ENCODE measurements around the gene RNPEPL1. TPM values are rescaled to one million over a fixed set of nuclear protein-coding genes. Genes with fewer than 3 reads are reported as not detected.

The RNPEPL1 gene
- total RNA-seq, 3 donors from 2014 or later: 22.4 to 57.9 (median 42.3) TPM

GRCh38 chr2:240624011-240624949 is 56.0 kb downstream of the RNPEPL1 start:
- intact Hi-C loops (cut with DNase I; ENCODE audit: low total_unique reads): no loop called here
- H3K9me3 ChIP-seq: no peaks in the 10 kb centered on the region
- H3K36me3 ChIP-seq: no peaks in the 10 kb centered on the region
- no peaks in the 10 kb centered on the region for H3K27me3 ChIP-seq
- peak in 1 of 2 donors; percentile 42 for DNase-seq (ENCODE audit: low spot score in 2 of 2)
- H3K4me1 ChIP-seq: no peaks in the 10 kb centered on the region
- no peak overlapping the region for H3K27ac ChIP-seq
- TF ChIP-seq, protein P1, sequence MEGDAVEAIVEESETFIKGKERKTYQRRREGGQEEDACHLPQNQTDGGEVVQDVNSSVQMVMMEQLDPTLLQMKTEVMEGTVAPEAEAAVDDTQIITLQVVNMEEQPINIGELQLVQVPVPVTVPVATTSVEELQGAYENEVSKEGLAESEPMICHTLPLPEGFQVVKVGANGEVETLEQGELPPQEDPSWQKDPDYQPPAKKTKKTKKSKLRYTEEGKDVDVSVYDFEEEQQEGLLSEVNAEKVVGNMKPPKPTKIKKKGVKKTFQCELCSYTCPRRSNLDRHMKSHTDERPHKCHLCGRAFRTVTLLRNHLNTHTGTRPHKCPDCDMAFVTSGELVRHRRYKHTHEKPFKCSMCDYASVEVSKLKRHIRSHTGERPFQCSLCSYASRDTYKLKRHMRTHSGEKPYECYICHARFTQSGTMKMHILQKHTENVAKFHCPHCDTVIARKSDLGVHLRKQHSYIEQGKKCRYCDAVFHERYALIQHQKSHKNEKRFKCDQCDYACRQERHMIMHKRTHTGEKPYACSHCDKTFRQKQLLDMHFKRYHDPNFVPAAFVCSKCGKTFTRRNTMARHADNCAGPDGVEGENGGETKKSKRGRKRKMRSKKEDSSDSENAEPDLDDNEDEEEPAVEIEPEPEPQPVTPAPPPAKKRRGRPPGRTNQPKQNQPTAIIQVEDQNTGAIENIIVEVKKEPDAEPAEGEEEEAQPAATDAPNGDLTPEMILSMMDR (IDR thresholded peaks at IDR 0.05): no peak
- no peak for TF ChIP-seq POLR2AphosphoS5 (IDR thresholded peaks at IDR 0.05)
- TF ChIP-seq POLR2A (IDR thresholded peaks at IDR 0.05): no peak
- H3K4me3 ChIP-seq: no peak overlapping the region

- Histone ChIP-seq H3K36me3 (no peaks in the 10 kb centered on the region), H3K27me3 (no peaks in the 10 kb centered on the region), H3K4me1 (no peaks in the 10 kb centered on the region), H3K4me3 (no peak within 1 kb of the TSS), H3K9me3 (no peaks in the 10 kb centered on the region), H3K27ac (no peak within 1 kb of the TSS)
- TF ChIP-seq POLR2AphosphoS5 (IDR thresholded peaks at IDR 0.05) (no peak), POLR2A (IDR thresholded peaks at IDR 0.05) (no peak)
- TF ChIP-seq, protein P1 (IDR thresholded peaks at IDR 0.05): no peak
- DNase-seq (ENCODE audit: low spot score in 2 of 2): peak in 1 of 2 donors; percentile 49
- intact Hi-C loops (cut with DNase I; ENCODE audit: low total_unique reads): no loop called here
Measured at GRCh38 chr2:240624950-240625621, 56.8 kb downstream of the RNPEPL1 start, which contains the start of gene GPR35. Gene GPR35 (plus strand): TSS chr2:240625480. CDS start chr2:240629953, 4,473 bp downstream.

GRCh38 chr2:240626531-240627300 is 58.4 kb downstream of the RNPEPL1 start:
- no peaks in the 10 kb centered on the region for H3K9me3 ChIP-seq
- no peak overlapping the region for H3K4me3 ChIP-seq
- H3K36me3 ChIP-seq: no peaks in the 10 kb centered on the region
- TF ChIP-seq, protein P1 (IDR thresholded peaks at IDR 0.05): no peak
- no peak for TF ChIP-seq POLR2AphosphoS5 (IDR thresholded peaks at IDR 0.05)
- no peak for TF ChIP-seq POLR2A (IDR thresholded peaks at IDR 0.05)
- no peak overlapping the region for H3K27ac ChIP-seq
- DNase-seq (ENCODE audit: low spot score in 2 of 2): peak in 1 of 2 donors; percentile 43
- intact Hi-C loops (cut with DNase I; ENCODE audit: low total_unique reads): no loop called here
- no peaks in the 10 kb centered on the region for H3K27me3 ChIP-seq
- no peaks in the 10 kb centered on the region for H3K4me1 ChIP-seq

GRCh38 chr2:240627736-240628506 is 59.6 kb downstream of the RNPEPL1 start:
- intact Hi-C loops (cut with DNase I; ENCODE audit: low total_unique reads): no loop called here
- DNase-seq (ENCODE audit: low spot score in 2 of 2): no peak
- Histone ChIP-seq H3K36me3 (no peaks in the 10 kb centered on the region), H3K9me3 (peaks cover 0 to 2% of the 10 kb centered on the region in 2 donors), H3K4me1 (no peaks in the 10 kb centered on the region), H3K4me3 (no peak overlapping the region), H3K27ac (no peak overlapping the region), H3K27me3 (no peaks in the 10 kb centered on the region)
- TF ChIP-seq POLR2AphosphoS5 (IDR thresholded peaks at IDR 0.05): no peak
- TF ChIP-seq, protein P1 (IDR thresholded peaks at IDR 0.05): no peak
- TF ChIP-seq POLR2A (IDR thresholded peaks at IDR 0.05): no peak

Measured in breast epithelium (tissue), 4 donors.